Body of pancreas (tissue), 4 donors: ENCODE results near the gene TPRA1. TPM values are rescaled to one million over a fixed set of nuclear protein-coding genes. Genes with fewer than 3 reads are reported as not detected.
"Not testable (repeated sequence)": the region's sequence is repeated elsewhere in the genome, so short reads cannot be mapped to it uniquely, and the experiment has no call there.

Experiments
- ATAC-seq: fragments of 150-250 bp; one replicate; pipeline ENCODE4 v1.9.1; 2016
- DNase-seq, 4 donors: peaks; one replicate each; pipeline ENCODE4 v3.0.0-alpha.2; 2019
- H3K27ac ChIP-seq, 4 donors: fragments of 200-600 bp; sonication (generic); 1 replicate in 3 of 4; 2 replicates in 1 of 4; pipeline versions ENCODE4 v1.5.1 to v1.6.1; 2016 to 2019; ENCODE audit warnings: mild to moderate bottlenecking in 1 of 4, mixed read lengths in 1 of 4, moderate library complexity in 1 of 4
- H3K27me3 ChIP-seq, 2 donors: fragments of 200-600 bp; sonication (generic); one replicate each; pipeline ENCODE4 v1.6.0; 2016; ENCODE audit warnings: mild to moderate bottlenecking in 1 of 2
- H3K36me3 ChIP-seq, 2 donors: fragments of 200-600 bp; sonication (generic); replicated peaks in 1 of 2; 2 replicates each; pipeline ENCODE4 v1.5.1; 2016; ENCODE audit warnings: low read depth in 2 of 2; ENCODE audit not compliant: insufficient read depth in 1 of 2
- H3K4me1 ChIP-seq: fragments of 200-600 bp; sonication (generic); one replicate; pipeline ENCODE4 v1.6.0; 2016
- H3K4me3 ChIP-seq, 2 donors: fragments of 200-600 bp; sonication (generic); 1 replicate in 1 of 2; 2 replicates in 1 of 2; pipeline ENCODE4 v1.5.1; 2016 to 2019
- H3K9me3 ChIP-seq, 3 donors: fragments of 200-600 bp; sonication (generic); 1 replicate in 2 of 3; 2 replicates in 1 of 3; pipeline ENCODE4 v1.5.1; 2016
- POLR2A ChIP-seq, 3 donors: fragments of 450-650 bp; IDR thresholded peaks; one replicate each; pipeline ENCODE4 v1.6.1; 2016; ENCODE audit warnings: antibody characterized with exemption in 3 of 3, mild to moderate bottlenecking in 2 of 3
- WGBS, 2 donors: methylation state at CpG; one replicate each; pipeline ENCODE4 v1.1.5; 2017; 5-methylcytosine and 5-hydroxymethylcytosine counted together
- intact Hi-C: fragments of 100-400 bp; cut with DNase I; formaldehyde crosslinking; loops from one replicate; pipeline ENCODE4 v1.15.1; 2023
- total RNA-seq, 2 donors: library from RNA; depleted of rRNA; stranded (reverse); fragments of >200 nt; gene quantifications; one replicate each; pipeline ENCODE4 v1.1.0, GENCODE V29; 2016
- TF ChIP-seq, protein P1 (sequence below), 7 experiments: fragments of 450-650 bp in 4 of 7; fragments of 200-600 bp in 3 of 7; sonication (generic) in 3 of 7; IDR thresholded peaks; one replicate each; pipeline ENCODE4 v1.5.1; 2016 to 2019; ENCODE audit warnings: antibody characterized with exemption in 7 of 7

TPRA1 gene
- total RNA-seq, 2 donors from 2014 or later: 31.4 to 31.6 TPM

DNA sequence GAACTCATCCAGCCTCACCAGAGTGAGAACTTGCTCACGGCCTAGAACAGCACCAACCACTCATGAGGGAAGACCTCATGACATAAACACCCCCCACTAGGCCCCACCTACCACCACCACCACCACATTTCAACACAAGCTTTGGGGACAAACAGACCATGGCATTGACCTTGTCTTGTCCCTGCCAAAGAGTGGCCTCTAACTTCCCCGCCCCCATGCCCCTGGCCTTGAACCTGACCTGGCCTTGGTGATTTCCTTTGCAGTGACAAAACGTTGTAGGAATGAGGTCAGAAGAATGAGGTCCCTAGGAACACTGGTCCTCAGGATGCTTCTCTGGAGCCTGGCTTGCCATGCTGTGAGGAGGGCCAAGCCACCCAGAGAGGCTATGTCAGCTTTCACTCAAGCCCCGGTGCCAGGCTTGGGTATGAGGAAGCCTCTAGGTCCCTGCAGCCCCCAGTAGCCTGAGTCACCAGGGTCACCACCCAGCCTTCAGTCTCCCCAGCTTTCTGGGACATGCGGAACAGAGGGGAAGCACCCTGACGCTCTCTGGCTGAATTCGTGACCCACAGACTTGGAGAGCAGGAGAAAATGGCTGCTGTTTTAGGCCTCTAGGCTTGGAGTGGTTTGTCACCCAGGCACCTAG, 57.9 kb downstream of the TPRA1 start:
- no peak for TF ChIP-seq POLR2A (IDR thresholded peaks at IDR 0.05)
- TF ChIP-seq, protein P1, sequence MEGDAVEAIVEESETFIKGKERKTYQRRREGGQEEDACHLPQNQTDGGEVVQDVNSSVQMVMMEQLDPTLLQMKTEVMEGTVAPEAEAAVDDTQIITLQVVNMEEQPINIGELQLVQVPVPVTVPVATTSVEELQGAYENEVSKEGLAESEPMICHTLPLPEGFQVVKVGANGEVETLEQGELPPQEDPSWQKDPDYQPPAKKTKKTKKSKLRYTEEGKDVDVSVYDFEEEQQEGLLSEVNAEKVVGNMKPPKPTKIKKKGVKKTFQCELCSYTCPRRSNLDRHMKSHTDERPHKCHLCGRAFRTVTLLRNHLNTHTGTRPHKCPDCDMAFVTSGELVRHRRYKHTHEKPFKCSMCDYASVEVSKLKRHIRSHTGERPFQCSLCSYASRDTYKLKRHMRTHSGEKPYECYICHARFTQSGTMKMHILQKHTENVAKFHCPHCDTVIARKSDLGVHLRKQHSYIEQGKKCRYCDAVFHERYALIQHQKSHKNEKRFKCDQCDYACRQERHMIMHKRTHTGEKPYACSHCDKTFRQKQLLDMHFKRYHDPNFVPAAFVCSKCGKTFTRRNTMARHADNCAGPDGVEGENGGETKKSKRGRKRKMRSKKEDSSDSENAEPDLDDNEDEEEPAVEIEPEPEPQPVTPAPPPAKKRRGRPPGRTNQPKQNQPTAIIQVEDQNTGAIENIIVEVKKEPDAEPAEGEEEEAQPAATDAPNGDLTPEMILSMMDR (IDR thresholded peaks at IDR 0.05): no peak
- Histone ChIP-seq H3K27ac (no peak overlapping the region), H3K4me1 (no peaks in the 10 kb centered on the region), H3K9me3 (no peaks in the 10 kb centered on the region), H3K27me3 (no peaks in the 10 kb centered on the region), H3K4me3 (no peak overlapping the region), H3K36me3 (no peaks in the 10 kb centered on the region)
- intact Hi-C loops: no loop called here
- ATAC-seq: no peak
- DNase-seq: no peak
- WGBS, 2 donors: 88 to 96% methylated on average over 4 to 7 of the region's 7 CpGs

DNA sequence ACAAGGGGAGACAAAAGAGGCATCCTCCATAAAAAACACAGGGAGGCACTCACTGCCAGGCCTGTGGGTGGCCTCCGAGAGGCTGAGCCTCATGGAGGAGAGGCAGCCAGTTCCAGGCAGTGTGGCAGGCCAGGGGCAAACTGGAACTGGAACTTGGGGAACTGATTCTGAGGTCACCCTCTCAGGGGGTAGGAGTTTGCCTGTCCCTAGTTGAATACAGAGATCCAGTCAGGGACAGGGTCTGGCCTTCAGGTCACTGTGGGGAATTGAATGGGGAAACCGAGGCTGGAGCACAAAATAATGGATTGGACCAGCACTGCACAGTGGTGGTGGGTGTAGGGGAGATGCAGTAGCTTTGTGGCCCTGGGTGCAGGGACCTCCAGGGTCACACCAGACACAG, 58.7 kb downstream of the TPRA1 start:
- Histone ChIP-seq H3K4me1 (no peaks in the 10 kb centered on the region), H3K36me3 (no peaks in the 10 kb centered on the region), H3K4me3 (no peak overlapping the region), H3K27me3 (no peaks in the 10 kb centered on the region), H3K9me3 (no peaks in the 10 kb centered on the region), H3K27ac (no peak overlapping the region)
- intact Hi-C loops: no loop called here
- TF ChIP-seq, protein P1 (IDR thresholded peaks at IDR 0.05): no peak
- TF ChIP-seq POLR2A (IDR thresholded peaks at IDR 0.05): no peak
- WGBS, 2 donors: 77 to 93% methylated on average over 2 of the region's 2 CpGs
- ATAC-seq (no peak), DNase-seq (no peak)

DNA sequence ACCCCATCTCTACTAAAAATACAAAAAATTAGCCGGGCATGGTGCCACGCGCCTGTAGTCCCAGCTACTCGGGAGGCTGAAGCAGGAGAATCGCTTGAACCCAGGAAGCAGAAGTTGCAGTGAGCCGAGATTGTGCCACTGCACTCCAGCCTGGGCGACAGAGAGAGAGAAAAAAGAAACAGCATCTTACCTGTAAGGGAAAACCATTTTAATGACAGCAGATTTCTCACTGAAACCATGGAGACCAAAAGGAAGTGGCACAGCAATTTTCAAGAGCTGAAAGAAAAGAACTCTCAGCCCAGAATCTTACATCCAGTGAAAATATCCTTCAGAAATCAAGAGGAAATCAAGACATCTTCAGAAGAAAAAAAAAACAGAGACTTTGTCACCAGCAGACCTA, 59.7 kb downstream of the TPRA1 start:
- H3K4me1 ChIP-seq, H3K27me3 ChIP-seq, H3K4me3 ChIP-seq, H3K27ac ChIP-seq, H3K9me3 ChIP-seq, intact Hi-C loops, DNase-seq, H3K36me3 ChIP-seq, ATAC-seq: not testable (repeated sequence)
- 88 to 91% methylated on average over 7 of the region's 7 CpGs for WGBS, 2 donors

DNA sequence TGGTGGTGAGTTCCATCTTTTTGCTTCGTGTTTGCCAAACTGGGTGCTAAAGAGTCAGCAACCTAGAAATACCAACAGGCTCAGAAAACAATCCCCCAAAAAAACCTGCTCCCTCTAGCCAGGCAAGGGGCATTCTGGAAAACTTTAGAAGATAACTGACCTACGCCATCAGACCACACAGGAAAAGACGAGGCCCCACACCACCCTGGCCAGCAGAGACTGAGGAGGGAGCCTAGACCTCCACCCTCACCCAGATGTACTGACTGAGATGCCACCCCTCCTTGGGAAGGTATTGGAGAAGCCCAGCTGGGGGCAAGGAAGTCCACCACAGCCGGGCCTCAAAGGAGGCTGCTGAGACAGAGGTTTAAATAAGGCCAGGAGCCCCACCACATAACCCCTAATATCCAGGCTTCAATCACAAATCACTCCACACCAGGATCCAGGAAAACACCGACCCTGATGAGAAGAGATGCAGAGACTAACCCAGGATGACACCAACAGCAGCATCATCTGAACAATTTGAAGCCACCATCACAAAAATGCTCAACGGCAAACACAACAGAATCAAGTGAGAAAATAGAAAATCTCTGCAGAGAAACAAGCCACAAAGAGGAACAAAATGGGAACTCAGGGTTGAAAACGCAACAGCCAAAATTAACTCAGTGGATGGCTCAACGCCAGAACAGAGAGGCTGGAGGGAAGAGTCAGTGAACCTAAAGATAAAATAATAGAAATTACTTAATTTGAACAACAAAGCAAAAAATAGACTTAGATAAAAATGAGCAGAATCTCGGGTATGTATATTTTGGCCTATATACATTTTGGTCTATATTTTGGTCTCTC, 61.0 kb downstream of the TPRA1 start:
- TF ChIP-seq, protein P1 (IDR thresholded peaks at IDR 0.05): no peak
- no peak for TF ChIP-seq POLR2A (IDR thresholded peaks at IDR 0.05)
- Histone ChIP-seq H3K36me3 (no peaks in the 10 kb centered on the region), H3K9me3 (no peaks in the 10 kb centered on the region), H3K4me1 (no peaks in the 10 kb centered on the region), H3K27ac (no peak overlapping the region), H3K4me3 (no peak overlapping the region), H3K27me3 (peaks cover 0 to 4% of the 10 kb centered on the region in 2 donors)
- no peak for ATAC-seq
- intact Hi-C loops: no loop called here
- no peak for DNase-seq
- 67 to 75% methylated on average over 7 to 9 of the region's 9 CpGs for WGBS, 2 donors

DNA sequence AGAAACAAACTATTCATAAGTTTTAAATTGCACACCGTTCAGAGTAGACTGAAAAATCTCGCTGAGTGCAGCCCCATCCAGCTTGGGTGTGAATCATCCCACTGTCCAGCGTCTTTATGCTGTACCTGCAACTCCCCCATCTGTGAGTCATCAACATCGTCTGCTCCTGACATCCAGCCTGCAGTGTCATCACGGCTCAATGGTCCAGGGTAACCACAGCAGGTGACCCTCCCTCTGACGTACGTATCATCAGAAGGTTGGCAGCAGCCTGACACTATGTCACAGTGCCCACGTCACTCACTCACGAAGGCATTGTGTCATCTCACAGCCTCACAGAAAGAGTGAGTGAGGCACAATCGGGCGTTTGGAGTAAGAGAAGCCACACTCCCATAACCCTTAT, 65.2 kb downstream of the TPRA1 start:
- TF ChIP-seq, protein P1 (IDR thresholded peaks at IDR 0.05): no peak
- TF ChIP-seq POLR2A (IDR thresholded peaks at IDR 0.05): no peak

More for the DNA sequence above, 65.2 kb downstream of the TPRA1 start:
- Histone ChIP-seq H3K9me3 (no peaks in the 10 kb centered on the region), H3K27me3 (peaks cover 0 to 4% of the 10 kb centered on the region in 2 donors), H3K4me3 (no peak overlapping the region), H3K36me3 (no peaks in the 10 kb centered on the region), H3K4me1 (no peaks in the 10 kb centered on the region), H3K27ac (no peak overlapping the region)
- 37 to 52% methylated on average over 11 of the region's 11 CpGs for WGBS, 2 donors
- DNase-seq (no peak), ATAC-seq (no peak)
- intact Hi-C loops: no loop called here
